ENCODE measurements around the gene DERL3.

The DERL3 gene

GRCh38 chr22:23831261-23831660, 7.5 kb downstream of the DERL3 start:
- no peak for DNase-seq (ENCODE audit: low spot score)

- no peak for DNase-seq (ENCODE audit: low spot score)
These were observed 8.9 kb downstream of the DERL3 start for GRCh38 chr22:23829845-23830372.

- DNase-seq (ENCODE audit: low spot score): no peak
These were observed 9.8 kb downstream of the DERL3 start for GRCh38 chr22:23828800-23829680.

GRCh38 chr22:23827351-23827995, 11.3 kb downstream of the DERL3 start:
- DNase-seq (ENCODE audit: low spot score): no peak

GRCh38 chr22:23826510-23827350, 12.1 kb downstream of the DERL3 start:
- no peak for DNase-seq (ENCODE audit: low spot score)

- DNase-seq (ENCODE audit: low spot score): no peak
These were observed 13.4 kb downstream of the DERL3 start for GRCh38 chr22:23825246-23825905.

- no peak for DNase-seq (ENCODE audit: low spot score)
These were observed 14.1 kb downstream of the DERL3 start for GRCh38 chr22:23824476-23825245.

GRCh38 chr22:23823331-23823791, 15.4 kb downstream of the DERL3 start:
- no peak for DNase-seq (ENCODE audit: low spot score)

GRCh38 chr22:23822101-23822671, 16.6 kb downstream of the DERL3 start:
- no peak for DNase-seq (ENCODE audit: low spot score)

GRCh38 chr22:23820748-23821211, 18.0 kb downstream of the DERL3 start:
- no peak for DNase-seq (ENCODE audit: low spot score)

GRCh38 chr22:23818541-23818940, 20.3 kb downstream of the DERL3 start:
- DNase-seq (ENCODE audit: low spot score): no peak

- DNase-seq (ENCODE audit: low spot score): no peak
These were observed 21.7 kb downstream of the DERL3 start for GRCh38 chr22:23817146-23817545.

GRCh38 chr22:23816156-23816976, 22.4 kb downstream of the DERL3 start:
- DNase-seq (ENCODE audit: low spot score): no peak

- no peak for DNase-seq (ENCODE audit: low spot score)
These were observed 23.2 kb downstream of the DERL3 start for GRCh38 chr22:23815541-23816155.

- no peak for DNase-seq (ENCODE audit: low spot score)
These were observed 26.4 kb downstream of the DERL3 start for GRCh38 chr22:23812378-23812777.

GRCh38 chr22:23806837-23807236, 32.0 kb downstream of the DERL3 start:
- DNase-seq (ENCODE audit: low spot score): no peak

GRCh38 chr22:23804781-23805291, 34.0 kb downstream of the DERL3 start:
- DNase-seq (ENCODE audit: low spot score): no peak

GRCh38 chr22:23803001-23803819, 35.6 kb downstream of the DERL3 start:
- no peak for DNase-seq (ENCODE audit: low spot score)
